H1 (cell line): ENCODE results near the gene NPTXR. TPM values are rescaled to one million over a fixed set of nuclear protein-coding genes. Genes with fewer than 3 reads are reported as not detected.

Experiments
- CTCF ChIA-PET: fragments of 300-600 bp; sonication (Branson Sonifier 250); formaldehyde crosslinking; loops from one replicate; lab custom pipeline; 2021; ENCODE audit not compliant: partially characterized antibody; lab: Charles Lee
- POLR2A ChIA-PET: fragments of 300-600 bp; sonication (Branson Sonifier 250); formaldehyde crosslinking; loops from one replicate; lab custom pipeline; 2021; ENCODE audit warnings: inconsistent platforms; ENCODE audit not compliant: partially characterized antibody; lab: Charles Lee
- DNase-seq, 2 experiments: peaks; one replicate each; pipeline versions ENCODE4 v3.0.0 to v3.0.0-alpha.2; 2010 to 2022; ENCODE audit warnings: low spot score in 2 of 2, low read depth in 1 of 2, mixed read lengths in 1 of 2
- FAIRE-seq: peaks from 2 replicates; lab custom pipeline; 2011; peaks lifted over from hg19 to GRCh38; lab: Jason Lieb, UNC
- H2AFZ ChIP-seq: 2 replicates; pipeline ENCODE4 v1.8.1; 2012; ENCODE audit warnings: low read length, inconsistent platforms
- H2AK5ac ChIP-seq: 2 replicates; pipeline ENCODE4 v1.6.1; 2013; ENCODE audit warnings: low read depth, low read length
- H2BK120ac ChIP-seq: replicated peaks from 2 replicates; pipeline ENCODE3; 2013; ENCODE audit warnings: low read depth, low read length, inconsistent platforms
- H2BK12ac ChIP-seq: 2 replicates; pipeline ENCODE4 v1.6.1; 2013; ENCODE audit warnings: low read depth, low read length
- H2BK15ac ChIP-seq: 2 replicates; pipeline ENCODE4 v1.6.1; 2013; ENCODE audit warnings: low read length
- H2BK20ac ChIP-seq: 2 replicates; pipeline ENCODE4 v1.6.1; 2013; ENCODE audit warnings: low read length
- H2BK5ac ChIP-seq: 2 replicates; pipeline ENCODE4 v1.6.1; 2013; ENCODE audit warnings: low read depth, low read length
- H3K14ac ChIP-seq: 2 replicates; pipeline ENCODE4 v1.6.1; 2013; ENCODE audit warnings: inconsistent platforms; ENCODE audit not compliant: insufficient read length
- H3K18ac ChIP-seq: 2 replicates; pipeline ENCODE4 v1.6.1; 2013; ENCODE audit warnings: low read length; ENCODE audit errors: extremely low read depth
- H3K23ac ChIP-seq: 2 replicates; pipeline ENCODE4 v1.6.1; 2013; ENCODE audit warnings: inconsistent platforms; ENCODE audit not compliant: insufficient read length
- H3K23me2 ChIP-seq: 2 replicates; pipeline ENCODE4 v1.6.1; 2013; ENCODE audit warnings: low read depth, low read length
- H3K27ac ChIP-seq: 2 replicates; pipeline ENCODE4 v1.6.1; 2011; ENCODE audit warnings: low read depth, low read length, inconsistent platforms
- H3K27me3 ChIP-seq, 4 experiments: replicated peaks in 1 of 4; 1 replicate in 1 of 4; 2 replicates in 3 of 4; pipeline versions ENCODE4 v1.6.1 to v1.8.1; 2011 to 2013; ENCODE audit warnings: low read length in 3 of 4, mild to moderate bottlenecking in 3 of 4, inconsistent platforms in 2 of 4, mixed read lengths in 2 of 4, moderate library complexity in 1 of 4; ENCODE audit not compliant: control insufficient read depth in 3 of 4, insufficient read depth in 3 of 4; ENCODE audit errors: extremely low read depth in 1 of 4
- H3K36me3 ChIP-seq, 4 experiments: 2 replicates each; pipeline versions ENCODE4 v1.6.1 to v1.8.1; 2011 to 2013; ENCODE audit warnings: mild to moderate bottlenecking in 4 of 4, low read length in 3 of 4, moderate library complexity in 2 of 4, control low read depth in 1 of 4, inconsistent platforms in 1 of 4; ENCODE audit not compliant: insufficient read depth in 4 of 4, control insufficient read depth in 2 of 4
- H3K4ac ChIP-seq: replicated peaks from 2 replicates; pipeline ENCODE3; 2013; ENCODE audit warnings: low read length, low read depth, mixed read lengths, inconsistent platforms; ENCODE audit not compliant: insufficient read length
- H3K4me1 ChIP-seq, 4 experiments: replicated peaks in 1 of 4; 1 replicate in 1 of 4; 2 replicates in 3 of 4; pipeline versions ENCODE4 v1.6.1 to v1.8.1; 2011 to 2013; ENCODE audit warnings: low read length in 3 of 4, inconsistent platforms in 2 of 4, mixed read lengths in 1 of 4; ENCODE audit not compliant: insufficient read depth in 4 of 4, control insufficient read depth in 3 of 4
- H3K4me2 ChIP-seq, 2 experiments: 2 replicates each; pipeline versions ENCODE4 v1.6.1 to v1.8.1; 2011 to 2013; ENCODE audit warnings: low read depth in 2 of 2, low read length in 2 of 2, control low read depth in 1 of 2, inconsistent platforms in 1 of 2, mild to moderate bottlenecking in 1 of 2; ENCODE audit not compliant: insufficient read depth in 1 of 2
- H3K4me3 ChIP-seq, 4 experiments: fragments of 200-600, 300-600 bp in 1 of 4; sonication (generic), shearing (Covaris generic), sonication (Bioruptor Twin) in 1 of 4; 2 replicates each; pipeline versions ENCODE4 v1.5.1 to v1.8.1; 2011 to 2016; ENCODE audit warnings: low read length in 4 of 4, low read depth in 3 of 4, control low read depth in 2 of 4, inconsistent platforms in 2 of 4, mild to moderate bottlenecking in 2 of 4, mixed read lengths in 1 of 4, moderate library complexity in 1 of 4; ENCODE audit not compliant: insufficient read depth in 2 of 4; ENCODE audit errors: extremely low read depth in 1 of 4
- H3K56ac ChIP-seq: replicated peaks from 2 replicates; pipeline ENCODE3; 2013; ENCODE audit warnings: low read depth, mild to moderate bottlenecking, mixed read lengths, low read length, inconsistent platforms; ENCODE audit not compliant: insufficient read length
- H3K79me1 ChIP-seq: 2 replicates; pipeline ENCODE4 v1.6.1; 2013; ENCODE audit warnings: low read depth, low read length, control low read depth
- H3K79me2 ChIP-seq, 2 experiments: 2 replicates each; pipeline versions ENCODE4 v1.6.1 to v1.8.1; 2012 to 2013; ENCODE audit warnings: low read length in 2 of 2, mild to moderate bottlenecking in 2 of 2, inconsistent platforms in 1 of 2; ENCODE audit not compliant: insufficient read depth in 2 of 2, control insufficient read depth in 1 of 2
- H3K9ac ChIP-seq, 4 experiments: replicated peaks in 1 of 4; 1 replicate in 1 of 4; 2 replicates in 3 of 4; pipeline versions ENCODE4 v1.6.1 to v1.8.1; 2011 to 2013; ENCODE audit warnings: low read depth in 3 of 4, low read length in 3 of 4, control low read depth in 2 of 4, mild to moderate bottlenecking in 2 of 4, moderate library complexity in 2 of 4, inconsistent platforms in 1 of 4; ENCODE audit errors: extremely low read depth in 1 of 4
- H3K9me3 ChIP-seq, 2 experiments: 2 replicates each; pipeline versions ENCODE4 v1.6.1 to v1.8.1; 2012 to 2013; ENCODE audit warnings: mild to moderate bottlenecking in 2 of 2, moderate library complexity in 2 of 2, control low read depth in 1 of 2, inconsistent platforms in 1 of 2, low read depth in 1 of 2, low read length in 1 of 2, mixed read lengths in 1 of 2; ENCODE audit not compliant: insufficient read depth in 2 of 2
- H4K20me1 ChIP-seq, 2 experiments: replicated peaks in 1 of 2; 2 replicates each; pipeline versions ENCODE3 to v1.8.1; 2011 to 2013; ENCODE audit warnings: inconsistent platforms in 2 of 2, low read length in 2 of 2, mild to moderate bottlenecking in 1 of 2; ENCODE audit not compliant: insufficient read depth in 2 of 2, control insufficient read depth in 1 of 2
- H4K5ac ChIP-seq: 2 replicates; pipeline ENCODE4 v1.6.1; 2013; ENCODE audit warnings: low read length, low read depth, mixed read lengths, inconsistent platforms; ENCODE audit not compliant: insufficient read length
- H4K8ac ChIP-seq: 2 replicates; pipeline ENCODE4 v1.8.0; 2013; ENCODE audit warnings: mild to moderate bottlenecking, moderate library complexity, low read length, inconsistent platforms; ENCODE audit not compliant: insufficient read depth; ENCODE audit errors: extremely low read depth
- H4K91ac ChIP-seq: replicated peaks from 2 replicates; pipeline ENCODE3; 2013; ENCODE audit warnings: low read length, mixed read lengths, inconsistent platforms; ENCODE audit not compliant: insufficient read length
- ATF2 ChIP-seq: IDR thresholded peaks from 2 replicates; pipeline ENCODE4 v1.6.1; 2012; ENCODE audit warnings: low read length, inconsistent platforms
- BACH1 ChIP-seq: IDR thresholded peaks from 2 replicates; pipeline ENCODE4 v1.6.1; 2012; ENCODE audit warnings: low read length, improper control_type of control experiment
- EGR1 ChIP-seq: IDR thresholded peaks from 2 replicates; pipeline ENCODE4 v1.6.1; 2011; ENCODE audit warnings: low read depth, low read length, borderline replicate concordance
- JUN ChIP-seq: IDR thresholded peaks from 2 replicates; pipeline ENCODE4 v1.6.1; 2011; ENCODE audit warnings: low read depth, mild to moderate bottlenecking, improper control_type of control experiment, low read length
- JUND ChIP-seq: IDR thresholded peaks from 2 replicates; pipeline ENCODE4 v1.6.1; 2011; ENCODE audit warnings: mild to moderate bottlenecking, improper control_type of control experiment, low read length
- KDM4A ChIP-seq: IDR thresholded peaks from one replicate; pipeline ENCODE4 v1.7.1; 2012; ENCODE audit warnings: low read depth, mild to moderate bottlenecking, moderate library complexity, low read length, inconsistent platforms; ENCODE audit not compliant: severe bottlenecking
- POLR2A ChIP-seq, 2 experiments: IDR thresholded peaks; 1 replicate in 1 of 2; 2 replicates in 1 of 2; pipeline ENCODE4 v1.6.1; 2011; ENCODE audit warnings: low read depth in 2 of 2, low read length in 2 of 2, mild to moderate bottlenecking in 2 of 2; ENCODE audit errors: control extremely low read depth in 1 of 2
- RAD21 ChIP-seq, 2 experiments: IDR thresholded peaks in 1 of 2; conservative IDR thresholded peaks in 1 of 2; 2 replicates each; pipeline ENCODE4 v1.6.1; 2011; ENCODE audit warnings: low read depth in 2 of 2, low read length in 2 of 2, improper control_type of control experiment in 1 of 2, inconsistent platforms in 1 of 2, mild to moderate bottlenecking in 1 of 2, moderate library complexity in 1 of 2
- SIX5 ChIP-seq: IDR thresholded peaks from 2 replicates; pipeline ENCODE4 v1.6.1; 2011; ENCODE audit warnings: mild to moderate bottlenecking, low read depth, low read length
- SUZ12 ChIP-seq: fragments of 200-600 bp; sonication (generic); IDR thresholded peaks from 2 replicates; pipeline ENCODE4 v1.6.1; 2012; ENCODE audit warnings: mild to moderate bottlenecking, inconsistent platforms, low read length, moderate library complexity, mixed read lengths
- WGBS, 2 experiments: shearing (Covaris generic) in 1 of 2; methylation state at CpG; one replicate each; pipeline versions ENCODE4 v1.1.6 to v1.1.7; 2013 to 2015; ENCODE audit warnings: low lambda C conversion rate in 2 of 2, mixed read lengths in 2 of 2, inconsistent platforms in 1 of 2, low coverage in 1 of 2, missing lambda C conversion rate in 1 of 2; ENCODE audit not compliant: insufficient replicate concordance in 2 of 2, insufficient coverage in 1 of 2, insufficient read length in 1 of 2; ENCODE audit errors: extremely low coverage in 1 of 2, missing lambda C conversion rate in 1 of 2; 5-methylcytosine and 5-hydroxymethylcytosine counted together
- polyA plus RNA-seq, 7 experiments: library from polyadenylated mRNA; depleted of rRNA in 3 of 7; stranded (reverse) in 5 of 7; unstranded in 2 of 7; fragments of >200 nt in 5 of 7; fragments of 200-250 nt in 2 of 7; gene quantifications; 1 replicate in 5 of 7; 2 replicates in 1 of 7; 4 replicates in 1 of 7; pipeline versions ENCODE4 v1.2.1 to v1.2.3, GENCODE V29; 2011 to 2013; ENCODE audit warnings: missing spikeins in 2 of 7, mixed read lengths in 2 of 7
- total RNA-seq: library from RNA; stranded (reverse); fragmentation: NEBNext Ultra II Directional; extraction: Animal tissue kit (Norgen Biotek cat#: 25700); gene quantifications from 2 replicates; pipeline ENCODE4 v1.2.1, GENCODE V29; 2021

Gene NPTXR
- total and polyA plus RNA-seq, 2 of the 8 experiments (the other 6 are each of a cell fraction or from before 2014, with no cell fraction given) = 3.7 to 6.4 TPM

- no peak for FAIRE-seq
- H3K18ac ChIP-seq = no peak overlapping the region
- no peak overlapping the region for H3K4me3 ChIP-seq
- no peak overlapping the region for H3K56ac ChIP-seq
- 88% methylated on average over 18 of the region's 18 CpGs; no CpG with 5 or more reads in 1 of the 2 experiments for WGBS, 2 experiments
- H2AK5ac ChIP-seq = no peak overlapping the region
- no peak for DNase-seq
- no peak overlapping the region; a peak in 1 of 7 replicates for H3K9ac ChIP-seq
- no peak overlapping the region for H2BK20ac ChIP-seq
- H3K36me3 ChIP-seq = peaks cover 0 to 24% (median 13%) of the 10 kb centered on the region in 4 experiments; a peak in 4 of 8 replicates
- peaks cover 11 to 18% of the 10 kb centered on the region in 2 experiments for H4K20me1 ChIP-seq
- H2BK5ac ChIP-seq = peak overlapping the region; percentile 35; the same call in 1 of the 2 replicates
- no peak overlapping the region for H2AFZ ChIP-seq
- H2BK12ac ChIP-seq = no peak overlapping the region
- H2BK120ac ChIP-seq = peak overlapping the region; percentile 22
- H4K91ac ChIP-seq = no peak overlapping the region
- H3K27ac ChIP-seq = no peak overlapping the region; the same call in 1 of the 2 replicates
- peaks cover 0 to 9% of the 10 kb centered on the region in 2 experiments; a peak in 2 of 4 replicates for H3K79me2 ChIP-seq
- no peak overlapping the region for H3K23ac ChIP-seq
- no peak overlapping the region for H2BK15ac ChIP-seq
- no peaks in the 10 kb centered on the region for H3K9me3 ChIP-seq
- ChIA-PET POLR2A (interaction anchor here (1.6 kb wide), 2 partner anchors 13 to 23 kb away, joined by 3 read pairs; partner anchors contain the start of gene NPTXR), CTCF (interaction anchor here (0.5 to 8.1 kb wide), 7 partner anchors 10 to 282 kb away, joined by 3 to 79 read pairs (median 9); partner anchors contain the start of gene APOBEC3B)
- H3K14ac ChIP-seq = no peak overlapping the region
- no peaks in the 10 kb centered on the region for H3K27me3 ChIP-seq
- H3K23me2 ChIP-seq = peaks cover 7% of the 10 kb centered on the region; the same call in 1 of the 2 replicates
- H3K4me2 ChIP-seq = no peak overlapping the region; a peak in 1 of 4 replicates
- no peak overlapping the region for H4K5ac ChIP-seq
- peaks cover 7% of the 10 kb centered on the region for H3K79me1 ChIP-seq
- peak overlapping the region; percentile 48; the same call in 1 of the 2 replicates for H4K8ac ChIP-seq
- peaks cover 2 to 21% (median 16%) of the 10 kb centered on the region in 4 experiments for H3K4me1 ChIP-seq
- H3K4ac ChIP-seq = no peak overlapping the region
- TF ChIP-seq SUZ12 (no peak), BACH1 (no peak), ATF2 (no peak), POLR2A (IDR thresholded peaks at IDR 0.05; ENCODE audit: control extremely low read depth in 1 of 2, low read depth in 2 of 2, low read length in 2 of 2) (no peak), KDM4A (no peak), SIX5 (no peak), JUND (no peak), JUN (no peak), EGR1 (no peak), RAD21 (IDR thresholded peaks at IDR 0.05 in 1 of 2, conservative IDR thresholded peaks at IDR 0.05 in 1 of 2; ENCODE audit: low read depth in 2 of 2, low read length in 2 of 2) (no peak)
Observed at GRCh38 chr22:38867471-38868285, 23.9 kb upstream of the NPTXR start.
